Adrenal gland (tissue), 12 donors: ENCODE data around the gene ALDH18A1. TPM values are rescaled to one million over a fixed set of nuclear protein-coding genes. Genes with fewer than 3 reads are reported as not detected.
A peak's percentile ranks its signal among the peaks of the same experiment; 100 is the strongest.

Experiments
- DNase-seq, 7 donors: peaks; one replicate each; pipeline ENCODE4 v3.0.0-alpha.2; 2019 to 2020
- H3K27ac ChIP-seq, 5 donors: fragments of 200-600 bp; sonication (generic) in 4 of 5; 1 replicate in 3 of 5; 2 replicates in 2 of 5; pipeline versions ENCODE4 v1.5.1 to v1.8.0; 2016 to 2020; ENCODE audit warnings: mild to moderate bottlenecking in 1 of 5
- H3K27me3 ChIP-seq: fragments of 200-600 bp; 2 replicates; pipeline ENCODE4 v1.8.0; 2021
- H3K36me3 ChIP-seq, 2 donors: fragments of 200-600 bp; replicated peaks in 1 of 2; 1 replicate in 1 of 2; 2 replicates in 1 of 2; pipeline versions ENCODE4 v1.5.1 to v1.8.0; 2018 to 2022
- H3K4me1 ChIP-seq, 2 donors: fragments of 200-600 bp; replicated peaks in 1 of 2; 1 replicate in 1 of 2; 2 replicates in 1 of 2; pipeline versions ENCODE4 v1.5.1 to v1.8.0; 2018 to 2021
- H3K4me3 ChIP-seq, 4 donors: fragments of 200-600 bp; sonication (generic) in 3 of 4; one replicate each; pipeline ENCODE4 v1.5.1; 2016 to 2018
- H3K9me3 ChIP-seq, 3 donors: fragments of 200-600 bp; sonication (generic) in 1 of 3; replicated peaks in 1 of 3; 1 replicate in 2 of 3; 2 replicates in 1 of 3; pipeline versions ENCODE4 v1.5.1 to v1.8.0; 2016 to 2021
- POLR2A ChIP-seq, 2 donors: fragments of 450-650 bp; IDR thresholded peaks; one replicate each; pipeline ENCODE4 v1.6.1; 2017; ENCODE audit warnings: antibody characterized with exemption in 2 of 2, mild to moderate bottlenecking in 2 of 2, moderate library complexity in 1 of 2
- WGBS, 4 donors: extraction: QIAGEN DNeasy Blood & Tissue Kit in 2 of 4; methylation state at CpG; one replicate each; pipeline versions ENCODE4 v1.1.5 to v1.1.7; 2013 to 2017; 5-methylcytosine and 5-hydroxymethylcytosine counted together
- intact Hi-C, 2 donors: fragments of 100-400 bp; cut with DNase I; formaldehyde crosslinking; loops; one replicate each; pipeline versions ENCODE4 v1.14.1 to v1.15.0; 2022 to 2023
- polyA plus RNA-seq, 3 donors: library from polyadenylated mRNA; stranded (reverse); fragments of 200-250 nt in 2 of 3; fragments of 350-450 nt in 1 of 3; fragmentation: Illumina TruSeq in 1 of 3; extraction: RNeasy Lipid Tissue Mini Kit (QIAGEN cat#74804) in 1 of 3; gene quantifications; one replicate each; pipeline ENCODE4 v1.2.3, GENCODE V29; 2013 to 2014
- total RNA-seq, 9 donors: library from RNA; depleted of rRNA in 4 of 9; stranded (reverse); fragments of >200 nt in 4 of 9; fragments of 120-200 nt in 1 of 9; fragmentation: NEBNext Ultra II Directional in 1 of 9; extraction: Animal tissue kit (Norgen Biotek cat#: 25700) in 1 of 9; gene quantifications; one replicate each; pipeline versions ENCODE4 v1.1.0 to v1.2.4, GENCODE V29; 2013 to 2023
- TF ChIP-seq, protein P1 (sequence below), 6 experiments: fragments of 450-650 bp in 4 of 6; fragments of 200-600 bp in 2 of 6; sonication (generic) in 1 of 6; IDR thresholded peaks; 1 replicate in 5 of 6; 2 replicates in 1 of 6; pipeline versions ENCODE4 v1.5.1 to v1.8.0; 2016 to 2021; ENCODE audit warnings: antibody characterized with exemption in 6 of 6, mild to moderate bottlenecking in 2 of 6, moderate library complexity in 1 of 6
- donor health status: healthy with polysubstance abuse.
- donor health status: Bipolar disorder and iron deficiency.
- donor health status: DM: yes; HTN: yes; CAD: no.
- donor health status: DM: no; HTN: no; CAD: no.
- donor health status: DM: no; HTN: no; CAD: no.
- donor health status: DM: yes; HTN: yes; CAD: no.

ALDH18A1 gene
- total and polyA plus RNA-seq, 12 donors, result 16.4 to 52.7 (median 39.8) TPM

DNA sequence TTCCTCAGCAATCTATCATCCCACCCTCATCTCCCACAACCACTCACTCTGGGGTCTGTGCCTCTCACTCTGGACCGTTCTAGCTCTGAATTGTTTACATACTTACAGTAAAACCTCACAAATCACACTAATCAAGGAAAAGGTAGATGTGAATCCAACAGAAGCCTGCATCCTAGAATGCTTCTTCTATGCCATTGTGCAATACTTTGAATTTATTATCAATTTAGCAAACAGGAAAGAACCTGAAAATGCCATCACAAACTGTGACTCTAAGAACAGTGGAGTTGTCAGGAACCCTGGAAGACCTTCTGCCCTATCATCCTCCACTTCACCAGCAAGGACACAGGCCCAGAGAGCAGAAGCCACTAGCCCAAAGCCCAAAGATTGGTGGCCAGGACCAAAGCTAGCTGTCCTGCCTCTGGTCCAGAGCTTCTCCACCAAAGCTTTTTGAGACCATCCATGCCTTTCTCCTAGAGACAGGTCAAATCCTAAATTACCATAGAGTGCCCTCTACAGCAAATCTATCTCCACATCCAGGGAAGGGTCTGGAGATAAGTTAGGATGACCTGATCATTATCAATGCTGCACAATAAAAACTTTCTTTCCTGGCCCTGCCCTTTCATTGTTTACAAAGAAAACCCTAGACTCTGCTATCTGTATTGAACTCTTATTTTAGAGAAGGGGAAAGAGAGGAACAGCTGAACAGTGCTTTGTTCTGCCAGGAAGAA is 97.8 kb downstream of the ALDH18A1 start:
- intact Hi-C loops, result no loop called here
- TF ChIP-seq, protein P1, sequence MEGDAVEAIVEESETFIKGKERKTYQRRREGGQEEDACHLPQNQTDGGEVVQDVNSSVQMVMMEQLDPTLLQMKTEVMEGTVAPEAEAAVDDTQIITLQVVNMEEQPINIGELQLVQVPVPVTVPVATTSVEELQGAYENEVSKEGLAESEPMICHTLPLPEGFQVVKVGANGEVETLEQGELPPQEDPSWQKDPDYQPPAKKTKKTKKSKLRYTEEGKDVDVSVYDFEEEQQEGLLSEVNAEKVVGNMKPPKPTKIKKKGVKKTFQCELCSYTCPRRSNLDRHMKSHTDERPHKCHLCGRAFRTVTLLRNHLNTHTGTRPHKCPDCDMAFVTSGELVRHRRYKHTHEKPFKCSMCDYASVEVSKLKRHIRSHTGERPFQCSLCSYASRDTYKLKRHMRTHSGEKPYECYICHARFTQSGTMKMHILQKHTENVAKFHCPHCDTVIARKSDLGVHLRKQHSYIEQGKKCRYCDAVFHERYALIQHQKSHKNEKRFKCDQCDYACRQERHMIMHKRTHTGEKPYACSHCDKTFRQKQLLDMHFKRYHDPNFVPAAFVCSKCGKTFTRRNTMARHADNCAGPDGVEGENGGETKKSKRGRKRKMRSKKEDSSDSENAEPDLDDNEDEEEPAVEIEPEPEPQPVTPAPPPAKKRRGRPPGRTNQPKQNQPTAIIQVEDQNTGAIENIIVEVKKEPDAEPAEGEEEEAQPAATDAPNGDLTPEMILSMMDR (IDR thresholded peaks at IDR 0.05), result no peak
- no peak for TF ChIP-seq POLR2A (IDR thresholded peaks at IDR 0.05)
- Histone ChIP-seq H3K36me3 (no peaks in the 10 kb centered on the region), H3K9me3 (no peaks in the 10 kb centered on the region), H3K4me1 (peaks cover 0 to 4% of the 10 kb centered on the region in 2 donors), H3K4me3 (no peak overlapping the region), H3K27me3 (no peaks in the 10 kb centered on the region), H3K27ac (peak overlapping the region in 2 of 5 donors; percentile 44 to 92)
- 76 to 93% (median 77%) methylated on average over 1 of the region's 1 CpG for WGBS, 4 donors
- DNase-seq, result no peak

DNA sequence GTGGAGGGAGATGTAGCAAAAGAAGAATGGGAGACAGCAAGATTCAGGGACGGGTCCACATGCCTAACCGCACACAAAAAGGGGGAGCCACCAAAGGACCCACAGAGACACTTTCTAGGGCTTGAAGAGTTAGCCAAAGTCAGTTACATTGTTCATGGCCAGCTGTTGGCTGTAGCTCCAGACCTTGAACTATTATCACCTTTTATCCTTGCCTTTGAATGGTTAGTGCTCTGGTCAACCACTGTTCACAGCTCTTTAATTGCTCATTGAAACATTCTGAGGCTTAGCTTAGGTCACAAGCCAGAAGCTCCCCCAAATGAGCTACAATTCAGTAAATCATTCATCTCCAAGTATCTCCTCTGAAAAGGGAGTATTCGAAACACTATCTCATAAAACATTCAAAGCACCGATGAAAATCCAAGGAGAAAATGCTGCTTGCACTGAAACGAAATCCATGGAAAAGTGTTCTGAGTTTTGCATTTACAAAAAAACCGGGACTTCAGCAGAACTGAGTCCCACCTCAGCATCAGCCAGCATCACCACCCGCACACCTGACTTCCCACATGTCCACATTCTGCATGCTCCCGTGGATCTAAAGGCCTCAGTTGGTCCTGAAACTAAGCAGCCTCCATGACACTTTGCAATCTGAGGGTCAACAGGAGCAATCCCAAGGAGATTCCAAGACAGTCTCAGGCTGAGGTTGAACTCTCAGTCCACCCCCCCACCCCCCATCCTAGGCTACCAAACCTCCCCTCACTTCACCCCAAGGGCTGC is 99.3 kb downstream of the ALDH18A1 start:
- no peaks in the 10 kb centered on the region for H3K36me3 ChIP-seq
- TF ChIP-seq, protein P1 (IDR thresholded peaks at IDR 0.05), result no peak
- TF ChIP-seq POLR2A (IDR thresholded peaks at IDR 0.05), result no peak
- no peak overlapping the region for H3K4me3 ChIP-seq
- no peaks in the 10 kb centered on the region for H3K9me3 ChIP-seq
- H3K27ac ChIP-seq, result no peak overlapping the region
- H3K4me1 ChIP-seq, result peaks cover 0 to 4% of the 10 kb centered on the region in 2 donors
- DNase-seq, result no peak
- H3K27me3 ChIP-seq, result no peaks in the 10 kb centered on the region
- 69 to 86% (median 78%) methylated on average over 8 of the region's 8 CpGs for WGBS, 4 donors
- intact Hi-C loops, result no loop called here

Other genes with a start within 250 kb of the ALDH18A1 start
- gene SORBS1, start 95.3 kb downstream of the ALDH18A1 start, total RNA-seq, result 10 to 100 TPM in 8 of 9 donors, 1 to 10 TPM in 1; 9.5 to 43.4 (median 19.2) TPM
- gene SORBS1, start 95.3 kb downstream of the ALDH18A1 start, polyA plus RNA-seq, result 10 to 100 TPM; 16.7 to 26.5 (median 18.9) TPM
- 10 to 100 TPM; 18.4 to 52.2 (median 43.7) TPM for gene TCTN3, start 37.2 kb upstream of the ALDH18A1 start, total RNA-seq
- 10 to 100 TPM; 14.2 to 72.3 (median 18.0) TPM for gene TCTN3, start 37.2 kb upstream of the ALDH18A1 start, polyA plus RNA-seq
- gene ENTPD1, start 99.5 kb upstream of the ALDH18A1 start, total RNA-seq, result 10 to 100 TPM; 13.7 to 35.2 (median 22.0) TPM
- gene ENTPD1, start 99.5 kb upstream of the ALDH18A1 start, polyA plus RNA-seq, result 10 to 100 TPM in 1 of 3 donors, 1 to 10 TPM in 2; 4.5 to 12.6 (median 8.0) TPM